ENCODE results near the gene CLDND1. TPM values are rescaled to one million over a fixed set of nuclear protein-coding genes. Genes with fewer than 3 reads are reported as not detected.

CLDND1 gene
- total RNA-seq, 1 donor from 2014 or later, result 167 TPM

DNA sequence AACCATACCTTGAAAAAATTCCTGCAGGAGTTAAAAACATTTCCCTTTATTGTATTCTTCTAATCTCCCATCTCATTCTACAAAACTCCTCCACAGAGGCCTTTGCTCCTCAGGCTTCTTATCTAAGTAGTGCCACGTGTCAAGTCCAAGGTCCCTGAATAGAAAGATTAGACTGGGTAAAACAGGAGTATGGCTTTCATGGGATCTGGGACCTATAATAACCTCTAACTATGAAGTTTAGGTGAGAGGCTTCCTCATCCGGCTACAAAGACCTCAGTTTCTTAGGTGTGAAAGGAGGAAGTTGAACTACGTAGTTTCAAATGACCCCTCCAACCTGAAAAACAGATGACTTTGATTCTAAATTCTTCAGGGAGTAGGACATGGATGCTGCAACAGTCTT lies 29.1 kb upstream of the CLDND1 start:
- no peak for DNase-seq (ENCODE audit: low read depth)
- H3K4me3 ChIP-seq (ENCODE audit: low read depth, low read length), result no peak overlapping the region
- TF ChIP-seq, protein P1, sequence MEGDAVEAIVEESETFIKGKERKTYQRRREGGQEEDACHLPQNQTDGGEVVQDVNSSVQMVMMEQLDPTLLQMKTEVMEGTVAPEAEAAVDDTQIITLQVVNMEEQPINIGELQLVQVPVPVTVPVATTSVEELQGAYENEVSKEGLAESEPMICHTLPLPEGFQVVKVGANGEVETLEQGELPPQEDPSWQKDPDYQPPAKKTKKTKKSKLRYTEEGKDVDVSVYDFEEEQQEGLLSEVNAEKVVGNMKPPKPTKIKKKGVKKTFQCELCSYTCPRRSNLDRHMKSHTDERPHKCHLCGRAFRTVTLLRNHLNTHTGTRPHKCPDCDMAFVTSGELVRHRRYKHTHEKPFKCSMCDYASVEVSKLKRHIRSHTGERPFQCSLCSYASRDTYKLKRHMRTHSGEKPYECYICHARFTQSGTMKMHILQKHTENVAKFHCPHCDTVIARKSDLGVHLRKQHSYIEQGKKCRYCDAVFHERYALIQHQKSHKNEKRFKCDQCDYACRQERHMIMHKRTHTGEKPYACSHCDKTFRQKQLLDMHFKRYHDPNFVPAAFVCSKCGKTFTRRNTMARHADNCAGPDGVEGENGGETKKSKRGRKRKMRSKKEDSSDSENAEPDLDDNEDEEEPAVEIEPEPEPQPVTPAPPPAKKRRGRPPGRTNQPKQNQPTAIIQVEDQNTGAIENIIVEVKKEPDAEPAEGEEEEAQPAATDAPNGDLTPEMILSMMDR (conservative IDR thresholded peaks at IDR 0.05; ENCODE audit: low read depth, low read length), result no peak

DNA sequence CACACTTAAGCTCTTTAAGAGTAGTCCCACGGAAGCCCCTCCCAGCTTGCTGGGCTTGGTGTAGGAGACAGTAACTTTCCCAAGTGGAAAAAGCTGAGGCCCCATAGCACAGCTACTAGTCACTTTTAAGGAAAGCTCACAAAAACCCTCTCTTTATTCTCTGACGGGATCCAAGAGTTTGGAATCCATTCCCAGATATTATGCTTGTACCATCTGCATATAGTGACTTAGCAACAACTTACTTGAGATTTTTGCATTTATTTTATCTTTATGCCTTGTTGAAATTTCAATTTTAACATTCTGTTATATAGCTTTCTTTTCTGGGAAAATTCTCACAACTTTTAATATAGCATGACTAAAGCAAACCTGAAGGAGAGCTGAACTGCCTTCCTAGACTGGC lies 28.5 kb upstream of the CLDND1 start:
- no peak for DNase-seq (ENCODE audit: low read depth)
- TF ChIP-seq, protein P1 (conservative IDR thresholded peaks at IDR 0.05; ENCODE audit: low read depth, low read length), result no peak
- no peak overlapping the region for H3K4me3 ChIP-seq (ENCODE audit: low read depth, low read length)

DNA sequence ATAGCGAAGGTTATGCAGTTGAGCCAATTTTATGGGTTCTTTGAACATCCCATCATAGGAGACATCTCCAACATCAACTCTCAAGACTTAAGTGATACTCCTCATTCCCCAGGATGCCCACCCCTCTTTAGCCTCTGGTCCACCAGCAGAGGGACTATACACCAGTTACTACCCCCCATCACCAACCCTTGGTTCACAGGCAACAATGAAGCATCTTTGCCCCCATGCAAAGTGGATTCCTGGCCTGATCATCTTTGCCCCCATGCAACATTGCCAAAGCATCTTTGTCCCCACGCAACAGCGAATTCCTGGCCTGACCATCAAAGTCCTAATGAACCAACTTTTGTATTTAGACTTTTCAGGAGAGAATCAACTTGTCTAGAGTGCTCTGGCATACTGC lies 28.1 kb upstream of the CLDND1 start:
- TF ChIP-seq, protein P1 (conservative IDR thresholded peaks at IDR 0.05; ENCODE audit: low read depth, low read length), result no peak
- H3K4me3 ChIP-seq (ENCODE audit: low read depth, low read length), result no peak overlapping the region
- DNase-seq (ENCODE audit: low read depth), result no peak

DNA sequence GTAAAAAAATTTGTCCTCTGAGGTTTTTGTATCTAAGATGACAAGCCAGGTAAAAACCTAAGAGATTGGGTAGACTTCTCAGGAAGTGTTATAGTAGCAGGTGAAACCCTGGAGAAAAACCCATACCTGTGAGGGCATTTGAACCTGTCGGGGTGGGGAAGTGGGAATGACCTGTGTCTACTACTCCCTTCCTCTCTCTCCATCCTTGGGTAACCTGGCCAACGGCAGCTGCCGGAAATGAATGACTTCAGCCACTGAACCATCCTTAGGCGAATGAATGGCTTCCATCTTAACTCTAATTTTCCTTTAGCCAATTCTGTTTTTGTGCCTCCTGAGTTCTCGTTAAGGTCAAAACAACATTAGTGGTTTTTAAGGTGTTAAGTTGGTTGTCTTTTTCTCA lies 25.8 kb upstream of the CLDND1 start:
- no peak for DNase-seq (ENCODE audit: low read depth)
- TF ChIP-seq, protein P1 (conservative IDR thresholded peaks at IDR 0.05; ENCODE audit: low read depth, low read length), result no peak
- no peak overlapping the region for H3K4me3 ChIP-seq (ENCODE audit: low read depth, low read length)

DNA sequence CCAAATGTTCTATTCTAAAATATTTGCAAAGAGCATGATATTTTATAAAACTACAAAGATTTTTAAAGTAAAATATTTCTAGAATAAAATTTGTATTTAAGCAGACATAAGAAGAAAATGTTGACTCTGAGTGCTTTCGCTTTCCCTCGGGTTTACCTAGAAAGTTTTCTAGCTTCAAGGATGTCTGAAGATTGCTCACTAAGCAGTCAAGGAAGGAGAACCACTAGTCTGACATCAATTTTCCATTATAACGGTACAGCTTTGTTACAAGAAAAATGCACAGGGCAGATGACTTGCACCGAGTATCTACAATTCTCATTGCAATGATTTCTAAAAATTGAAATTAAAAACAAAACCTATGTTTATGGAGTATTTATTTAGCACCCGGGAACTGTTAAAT lies 23.2 kb upstream of the CLDND1 start:
- TF ChIP-seq, protein P1 (conservative IDR thresholded peaks at IDR 0.05; ENCODE audit: low read depth, low read length), result no peak
- no peak for DNase-seq (ENCODE audit: low read depth)
- no peak overlapping the region for H3K4me3 ChIP-seq (ENCODE audit: low read depth, low read length)

DNA sequence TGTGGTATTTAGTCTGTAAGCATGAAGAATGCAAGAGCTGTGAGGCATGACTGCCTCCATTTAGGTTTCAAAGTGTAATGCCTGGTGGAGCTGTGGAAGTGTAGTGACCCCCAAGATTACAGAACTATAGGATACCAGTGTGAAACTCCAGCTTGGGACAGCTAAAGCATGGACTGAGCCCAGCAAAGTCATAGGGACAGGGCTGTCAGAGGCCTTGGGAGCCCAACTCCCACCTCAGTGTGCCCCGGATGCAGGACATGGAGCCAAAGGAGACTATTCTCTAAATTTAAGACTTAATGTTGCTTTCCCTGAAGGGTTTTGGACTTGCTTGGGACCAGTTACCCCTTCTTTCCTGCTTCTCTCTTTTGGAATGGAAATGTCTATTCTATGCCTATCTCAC lies 19.9 kb upstream of the CLDND1 start:
- no peak for DNase-seq (ENCODE audit: low read depth)
- TF ChIP-seq, protein P1 (conservative IDR thresholded peaks at IDR 0.05; ENCODE audit: low read depth, low read length), result no peak

DNA sequence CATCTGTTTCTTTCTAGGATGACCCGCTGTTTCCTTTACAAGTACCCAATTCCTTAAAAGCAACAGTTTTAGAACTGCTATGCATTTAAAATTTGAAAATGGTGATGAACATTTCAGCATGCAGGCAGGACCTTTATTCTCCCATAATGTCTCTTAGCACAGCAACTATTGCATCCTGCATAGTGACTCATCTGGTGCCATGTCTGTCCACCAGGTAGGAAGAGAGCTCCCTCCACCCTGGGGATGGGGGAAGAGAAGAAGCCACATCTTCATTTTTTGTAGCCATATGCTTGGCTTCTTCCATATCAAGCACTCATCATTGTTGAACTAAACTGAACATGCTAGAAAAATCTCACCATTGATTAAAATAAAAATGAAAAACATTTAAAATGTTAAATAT lies 19.0 kb upstream of the CLDND1 start:
- H3K4me3 ChIP-seq (ENCODE audit: low read depth, low read length), result no peak overlapping the region
- TF ChIP-seq, protein P1 (conservative IDR thresholded peaks at IDR 0.05; ENCODE audit: low read depth, low read length), result no peak
- DNase-seq (ENCODE audit: low read depth), result no peak

More for the DNA sequence above, 19.9 kb upstream of the CLDND1 start:
- H3K4me3 ChIP-seq (ENCODE audit: low read depth, low read length), result no peak overlapping the region

All from epithelial cell of proximal tubule (primary cell).